A673 (cell line): ENCODE data around the gene ALG10B.

Experiments used
- CTCF ChIP-seq: fragments of 300-800, 200-600 bp; sonication (generic); conservative IDR thresholded peaks from 2 replicates; pipeline ENCODE4 v1.5.1; 2017; ENCODE audit warnings: low read depth, mild to moderate bottlenecking, antibody characterized with exemption, low read length, moderate library complexity, mixed read lengths
- EZH2 ChIP-seq: fragments of 200-600 bp; sonication (generic); IDR thresholded peaks from 2 replicates; pipeline ENCODE4 v1.6.1; 2017; ENCODE audit warnings: borderline replicate concordance, low read depth, mild to moderate bottlenecking, mixed read lengths, antibody characterized with exemption, low read length; ENCODE audit not compliant: poor library complexity, severe bottlenecking

GRCh38 chr12:38374751-38375150 is 58.2 kb downstream of the ALG10B start:
- TF ChIP-seq CTCF (no peak), EZH2 (no peak)
